ENCODE measurements around the gene XCR1. TPM values are rescaled to one million over a fixed set of nuclear protein-coding genes. Genes with fewer than 3 reads are reported as not detected.

XCR1 gene
- total and polyA plus RNA-seq, 2 experiments from 2014 or later = not detected

GRCh38 chr3:46030626-46031025, 3.3 kb upstream of the XCR1 start:
- Mint-ChIP-seq H3K4me3 (no peak overlapping the region), H3K27ac (no peak overlapping the region), H3K27me3 (ENCODE audit: insufficient read depth, low read depth, poor library complexity) (no peaks in the 10 kb centered on the region), H3K36me3 (ENCODE audit: low read depth) (peaks cover 9% of the 10 kb centered on the region), H3K9me3 (peaks cover 53% of the 10 kb centered on the region), H3K4me1 (no peaks in the 10 kb centered on the region)
- 0 out of 2 replicates have a peak, but pooled peaks cover 8% of the 10 kb centered on the region for H3K36me3 ChIP-seq (ENCODE audit: insufficient read depth)
- H3K79me2 ChIP-seq (replicated peaks; ENCODE audit: insufficient read depth) = no peaks in the 10 kb centered on the region
- no peaks in the 10 kb centered on the region for H3K27me3 ChIP-seq (ENCODE audit: insufficient read depth)
- TF ChIP-seq ZNF331 (CRISPR knock-in tag; IDR thresholded peaks at IDR 0.05; ENCODE audit: low read depth) (no peak), EZH2 (IDR thresholded peaks at IDR 0.05; ENCODE audit: low read depth, unreplicated experiment) (no peak)
- no peaks in the 10 kb centered on the region for H3F3A ChIP-seq (replicated peaks; ENCODE audit: low read depth)
- H3K4me1 ChIP-seq (ENCODE audit: insufficient read depth) = no peaks in the 10 kb centered on the region
- DNase-seq (ENCODE audit: low spot score) (no peak), ATAC-seq (no peak)
- no peak overlapping the region for H3K27ac ChIP-seq (ENCODE audit: low read depth)
- no peaks in the 10 kb centered on the region for H3K9me2 ChIP-seq (ENCODE audit: insufficient read depth)
- no peak overlapping the region for H3K4me2 ChIP-seq
- H4K20me1 ChIP-seq (replicated peaks; ENCODE audit: insufficient read depth) = no peaks in the 10 kb centered on the region
- no peak overlapping the region for H3K4me3 ChIP-seq
- no peak overlapping the region for H2AFZ ChIP-seq

GRCh38 chr3:46029953-46030543, 2.8 kb upstream of the XCR1 start:
- ATAC-seq (no peak), DNase-seq (ENCODE audit: low spot score) (no peak)
- Mint-ChIP-seq H3K9me3 (peaks cover 53% of the 10 kb centered on the region), H3K27me3 (ENCODE audit: insufficient read depth, low read depth, poor library complexity) (no peaks in the 10 kb centered on the region), H3K4me3 (no peak overlapping the region), H3K4me1 (no peaks in the 10 kb centered on the region), H3K36me3 (ENCODE audit: low read depth) (peaks cover 9% of the 10 kb centered on the region), H3K27ac (no peak overlapping the region)
- Histone ChIP-seq H3K27me3 (ENCODE audit: insufficient read depth) (no peaks in the 10 kb centered on the region), H3K36me3 (ENCODE audit: insufficient read depth) (0 out of 2 replicates have a peak, but pooled peaks cover 8% of the 10 kb centered on the region), H4K20me1 (replicated peaks; ENCODE audit: insufficient read depth) (no peaks in the 10 kb centered on the region), H3K4me3 (no peak overlapping the region), H3F3A (replicated peaks; ENCODE audit: low read depth) (no peaks in the 10 kb centered on the region), H3K27ac (ENCODE audit: low read depth) (no peak overlapping the region), H3K79me2 (replicated peaks; ENCODE audit: insufficient read depth) (no peaks in the 10 kb centered on the region), H2AFZ (no peak overlapping the region), H3K4me1 (ENCODE audit: insufficient read depth) (no peaks in the 10 kb centered on the region), H3K9me2 (ENCODE audit: insufficient read depth) (no peaks in the 10 kb centered on the region), H3K4me2 (no peak overlapping the region)
- TF ChIP-seq STAT1 (IDR thresholded peaks at IDR 0.05; ENCODE audit: unreplicated experiment) (no peak), ZNF462 (CRISPR knock-in tag; IDR thresholded peaks at IDR 0.05) (no peak), CREB1 (CRISPR knock-in tag; IDR thresholded peaks at IDR 0.05; ENCODE audit: low read depth) (no peak), CTCF (conservative IDR thresholded peaks at IDR 0.05; ENCODE audit: low read depth in 2 of 2) (no peak), ZNF114 (CRISPR knock-in tag; IDR thresholded peaks at IDR 0.05) (no peak), EZH2 (IDR thresholded peaks at IDR 0.05; ENCODE audit: low read depth, unreplicated experiment) (no peak), JUNB (IDR thresholded peaks at IDR 0.05; ENCODE audit: unreplicated experiment) (no peak), EZH2phosphoT487 (IDR thresholded peaks at IDR 0.05; ENCODE audit: unreplicated experiment) (no peak), ZNF331 (CRISPR knock-in tag; IDR thresholded peaks at IDR 0.05; ENCODE audit: low read depth) (no peak), REST (IDR thresholded peaks at IDR 0.05; ENCODE audit: unreplicated experiment) (no peak)
